H1 (cell line): ENCODE results near the gene ZBTB9. TPM values are rescaled to one million over a fixed set of nuclear protein-coding genes. Genes with fewer than 3 reads are reported as not detected.

Source experiments
- CTCF ChIA-PET: fragments of 300-600 bp; sonication (Branson Sonifier 250); formaldehyde crosslinking; loops from one replicate; lab custom pipeline; 2021; ENCODE audit not compliant: partially characterized antibody; lab: Charles Lee
- POLR2A ChIA-PET: fragments of 300-600 bp; sonication (Branson Sonifier 250); formaldehyde crosslinking; loops from one replicate; lab custom pipeline; 2021; ENCODE audit warnings: inconsistent platforms; ENCODE audit not compliant: partially characterized antibody; lab: Charles Lee
- DNase-seq, 2 experiments: peaks; one replicate each; pipeline versions ENCODE4 v3.0.0 to v3.0.0-alpha.2; 2010 to 2022; ENCODE audit warnings: low spot score in 2 of 2, low read depth in 1 of 2, mixed read lengths in 1 of 2
- FAIRE-seq: peaks from 2 replicates; lab custom pipeline; 2011; peaks lifted over from hg19 to GRCh38; lab: Jason Lieb, UNC
- H2AFZ ChIP-seq: 2 replicates; pipeline ENCODE4 v1.8.1; 2012; ENCODE audit warnings: low read length, inconsistent platforms
- H2AK5ac ChIP-seq: 2 replicates; pipeline ENCODE4 v1.6.1; 2013; ENCODE audit warnings: low read depth, low read length
- H2BK120ac ChIP-seq: replicated peaks from 2 replicates; pipeline ENCODE3; 2013; ENCODE audit warnings: low read depth, low read length, inconsistent platforms
- H2BK12ac ChIP-seq: 2 replicates; pipeline ENCODE4 v1.6.1; 2013; ENCODE audit warnings: low read depth, low read length
- H2BK15ac ChIP-seq: 2 replicates; pipeline ENCODE4 v1.6.1; 2013; ENCODE audit warnings: low read length
- H2BK20ac ChIP-seq: 2 replicates; pipeline ENCODE4 v1.6.1; 2013; ENCODE audit warnings: low read length
- H2BK5ac ChIP-seq: 2 replicates; pipeline ENCODE4 v1.6.1; 2013; ENCODE audit warnings: low read depth, low read length
- H3K14ac ChIP-seq: 2 replicates; pipeline ENCODE4 v1.6.1; 2013; ENCODE audit warnings: inconsistent platforms; ENCODE audit not compliant: insufficient read length
- H3K18ac ChIP-seq: 2 replicates; pipeline ENCODE4 v1.6.1; 2013; ENCODE audit warnings: low read length; ENCODE audit errors: extremely low read depth
- H3K23ac ChIP-seq: 2 replicates; pipeline ENCODE4 v1.6.1; 2013; ENCODE audit warnings: inconsistent platforms; ENCODE audit not compliant: insufficient read length
- H3K23me2 ChIP-seq: 2 replicates; pipeline ENCODE4 v1.6.1; 2013; ENCODE audit warnings: low read depth, low read length
- H3K27ac ChIP-seq: 2 replicates; pipeline ENCODE4 v1.6.1; 2011; ENCODE audit warnings: low read depth, low read length, inconsistent platforms
- H3K27me3 ChIP-seq, 4 experiments: replicated peaks in 1 of 4; 1 replicate in 1 of 4; 2 replicates in 3 of 4; pipeline versions ENCODE4 v1.6.1 to v1.8.1; 2011 to 2013; ENCODE audit warnings: low read length in 3 of 4, mild to moderate bottlenecking in 3 of 4, inconsistent platforms in 2 of 4, mixed read lengths in 2 of 4, moderate library complexity in 1 of 4; ENCODE audit not compliant: control insufficient read depth in 3 of 4, insufficient read depth in 3 of 4; ENCODE audit errors: extremely low read depth in 1 of 4
- H3K36me3 ChIP-seq, 4 experiments: 2 replicates each; pipeline versions ENCODE4 v1.6.1 to v1.8.1; 2011 to 2013; ENCODE audit warnings: mild to moderate bottlenecking in 4 of 4, low read length in 3 of 4, moderate library complexity in 2 of 4, control low read depth in 1 of 4, inconsistent platforms in 1 of 4; ENCODE audit not compliant: insufficient read depth in 4 of 4, control insufficient read depth in 2 of 4
- H3K4ac ChIP-seq: replicated peaks from 2 replicates; pipeline ENCODE3; 2013; ENCODE audit warnings: low read length, low read depth, mixed read lengths, inconsistent platforms; ENCODE audit not compliant: insufficient read length
- H3K4me1 ChIP-seq, 4 experiments: replicated peaks in 1 of 4; 1 replicate in 1 of 4; 2 replicates in 3 of 4; pipeline versions ENCODE4 v1.6.1 to v1.8.1; 2011 to 2013; ENCODE audit warnings: low read length in 3 of 4, inconsistent platforms in 2 of 4, mixed read lengths in 1 of 4; ENCODE audit not compliant: insufficient read depth in 4 of 4, control insufficient read depth in 3 of 4
- H3K4me2 ChIP-seq, 2 experiments: 2 replicates each; pipeline versions ENCODE4 v1.6.1 to v1.8.1; 2011 to 2013; ENCODE audit warnings: low read depth in 2 of 2, low read length in 2 of 2, control low read depth in 1 of 2, inconsistent platforms in 1 of 2, mild to moderate bottlenecking in 1 of 2; ENCODE audit not compliant: insufficient read depth in 1 of 2
- H3K4me3 ChIP-seq, 4 experiments: fragments of 200-600, 300-600 bp in 1 of 4; sonication (generic), shearing (Covaris generic), sonication (Bioruptor Twin) in 1 of 4; 2 replicates each; pipeline versions ENCODE4 v1.5.1 to v1.8.1; 2011 to 2016; ENCODE audit warnings: low read length in 4 of 4, low read depth in 3 of 4, control low read depth in 2 of 4, inconsistent platforms in 2 of 4, mild to moderate bottlenecking in 2 of 4, mixed read lengths in 1 of 4, moderate library complexity in 1 of 4; ENCODE audit not compliant: insufficient read depth in 2 of 4; ENCODE audit errors: extremely low read depth in 1 of 4
- H3K56ac ChIP-seq: replicated peaks from 2 replicates; pipeline ENCODE3; 2013; ENCODE audit warnings: low read depth, mild to moderate bottlenecking, mixed read lengths, low read length, inconsistent platforms; ENCODE audit not compliant: insufficient read length
- H3K79me1 ChIP-seq: 2 replicates; pipeline ENCODE4 v1.6.1; 2013; ENCODE audit warnings: low read depth, low read length, control low read depth
- H3K79me2 ChIP-seq, 2 experiments: 2 replicates each; pipeline versions ENCODE4 v1.6.1 to v1.8.1; 2012 to 2013; ENCODE audit warnings: low read length in 2 of 2, mild to moderate bottlenecking in 2 of 2, inconsistent platforms in 1 of 2; ENCODE audit not compliant: insufficient read depth in 2 of 2, control insufficient read depth in 1 of 2
- H3K9ac ChIP-seq, 4 experiments: replicated peaks in 1 of 4; 1 replicate in 1 of 4; 2 replicates in 3 of 4; pipeline versions ENCODE4 v1.6.1 to v1.8.1; 2011 to 2013; ENCODE audit warnings: low read depth in 3 of 4, low read length in 3 of 4, control low read depth in 2 of 4, mild to moderate bottlenecking in 2 of 4, moderate library complexity in 2 of 4, inconsistent platforms in 1 of 4; ENCODE audit errors: extremely low read depth in 1 of 4
- H3K9me3 ChIP-seq, 2 experiments: 2 replicates each; pipeline versions ENCODE4 v1.6.1 to v1.8.1; 2012 to 2013; ENCODE audit warnings: mild to moderate bottlenecking in 2 of 2, moderate library complexity in 2 of 2, control low read depth in 1 of 2, inconsistent platforms in 1 of 2, low read depth in 1 of 2, low read length in 1 of 2, mixed read lengths in 1 of 2; ENCODE audit not compliant: insufficient read depth in 2 of 2
- H4K20me1 ChIP-seq, 2 experiments: replicated peaks in 1 of 2; 2 replicates each; pipeline versions ENCODE3 to v1.8.1; 2011 to 2013; ENCODE audit warnings: inconsistent platforms in 2 of 2, low read length in 2 of 2, mild to moderate bottlenecking in 1 of 2; ENCODE audit not compliant: insufficient read depth in 2 of 2, control insufficient read depth in 1 of 2
- H4K5ac ChIP-seq: 2 replicates; pipeline ENCODE4 v1.6.1; 2013; ENCODE audit warnings: low read length, low read depth, mixed read lengths, inconsistent platforms; ENCODE audit not compliant: insufficient read length
- H4K8ac ChIP-seq: 2 replicates; pipeline ENCODE4 v1.8.0; 2013; ENCODE audit warnings: mild to moderate bottlenecking, moderate library complexity, low read length, inconsistent platforms; ENCODE audit not compliant: insufficient read depth; ENCODE audit errors: extremely low read depth
- H4K91ac ChIP-seq: replicated peaks from 2 replicates; pipeline ENCODE3; 2013; ENCODE audit warnings: low read length, mixed read lengths, inconsistent platforms; ENCODE audit not compliant: insufficient read length
- BCL11A ChIP-seq, 2 experiments: IDR thresholded peaks; one replicate each; pipeline ENCODE4 v1.6.1; 2011; ENCODE audit warnings: low read depth in 2 of 2, low read length in 2 of 2, mild to moderate bottlenecking in 2 of 2
- RAD21 ChIP-seq, 2 experiments: IDR thresholded peaks in 1 of 2; conservative IDR thresholded peaks in 1 of 2; 2 replicates each; pipeline ENCODE4 v1.6.1; 2011; ENCODE audit warnings: low read depth in 2 of 2, low read length in 2 of 2, improper control_type of control experiment in 1 of 2, inconsistent platforms in 1 of 2, mild to moderate bottlenecking in 1 of 2, moderate library complexity in 1 of 2
- USF2 ChIP-seq: IDR thresholded peaks from 2 replicates; pipeline ENCODE4 v1.6.1; 2011; ENCODE audit warnings: low read length, improper control_type of control experiment
- WGBS, 2 experiments: shearing (Covaris generic) in 1 of 2; methylation state at CpG; one replicate each; pipeline versions ENCODE4 v1.1.6 to v1.1.7; 2013 to 2015; ENCODE audit warnings: low lambda C conversion rate in 2 of 2, mixed read lengths in 2 of 2, inconsistent platforms in 1 of 2, low coverage in 1 of 2, missing lambda C conversion rate in 1 of 2; ENCODE audit not compliant: insufficient replicate concordance in 2 of 2, insufficient coverage in 1 of 2, insufficient read length in 1 of 2; ENCODE audit errors: extremely low coverage in 1 of 2, missing lambda C conversion rate in 1 of 2; 5-methylcytosine and 5-hydroxymethylcytosine counted together
- polyA plus RNA-seq, 7 experiments: library from polyadenylated mRNA; depleted of rRNA in 3 of 7; stranded (reverse) in 5 of 7; unstranded in 2 of 7; fragments of >200 nt in 5 of 7; fragments of 200-250 nt in 2 of 7; gene quantifications; 1 replicate in 5 of 7; 2 replicates in 1 of 7; 4 replicates in 1 of 7; pipeline versions ENCODE4 v1.2.1 to v1.2.3, GENCODE V29; 2011 to 2013; ENCODE audit warnings: missing spikeins in 2 of 7, mixed read lengths in 2 of 7
- total RNA-seq: library from RNA; stranded (reverse); fragmentation: NEBNext Ultra II Directional; extraction: Animal tissue kit (Norgen Biotek cat#: 25700); gene quantifications from 2 replicates; pipeline ENCODE4 v1.2.1, GENCODE V29; 2021

Gene ZBTB9
- total and polyA plus RNA-seq, 2 of the 8 experiments (the other 6 are each of a cell fraction or from before 2014, with no cell fraction given), result 16.9 to 20.2 TPM

- H3K18ac ChIP-seq, result no peak overlapping the region
- TF ChIP-seq BCL11A (IDR thresholded peaks at IDR 0.05; ENCODE audit: low read depth in 2 of 2, low read length in 2 of 2) (no peak), RAD21 (IDR thresholded peaks at IDR 0.05 in 1 of 2, conservative IDR thresholded peaks at IDR 0.05 in 1 of 2; ENCODE audit: low read depth in 2 of 2, low read length in 2 of 2) (peak in 1 of 2 experiments; percentile 24; a peak in 1 of 4 replicates), USF2 (no peak)
- TF ChIP-seq, all 59 proteins: peak for 1
- Histone ChIP-seq H2AFZ (peak overlapping the region; percentile 22; the same call in 1 of the 2 replicates), H2BK20ac (0 out of 2 replicates have a peak overlapping the region, but pooled peaks have one; percentile 3), H3K9me3 (no peaks in the 10 kb centered on the region; a peak in 1 of 4 replicates), H3K4me1 (peaks cover 0 to 3% (median 1%) of the 10 kb centered on the region in 4 experiments; a peak in 2 of 7 replicates), H4K20me1 (no peaks in the 10 kb centered on the region), H3K23me2 (no peaks in the 10 kb centered on the region; the same call in 1 of the 2 replicates), H3K27me3 (no peaks in the 10 kb centered on the region), H3K9ac (no peak overlapping the region), H2BK120ac (no peak overlapping the region), H3K79me1 (no peaks in the 10 kb centered on the region), H2BK12ac (peak overlapping the region; percentile 53; the same call in 1 of the 2 replicates), H3K23ac (no peak overlapping the region), H2BK5ac (no peak overlapping the region), H3K4ac (no peak overlapping the region), H3K27ac (no peak overlapping the region), H3K79me2 (no peaks in the 10 kb centered on the region), H2AK5ac (no peak overlapping the region), H2BK15ac (peak overlapping the region; percentile 90; the same call in 1 of the 2 replicates), H4K5ac (no peak overlapping the region), H3K4me2 (no peak overlapping the region), H3K4me3 (no peak overlapping the region), H4K8ac (no peak overlapping the region), H3K36me3 (no peaks in the 10 kb centered on the region), H3K14ac (no peak overlapping the region), H3K56ac (no peak overlapping the region), H4K91ac (peak overlapping the region; percentile 76)
- WGBS, 2 experiments, result 79% methylated on average over 6 of the region's 6 CpGs; no CpG with 5 or more reads in 1 of the 2 experiments
- ChIA-PET POLR2A (interaction anchor here (0.6 to 2.0 kb wide), 6 partner anchors 32 to 57 kb away, joined by 3 to 6 read pairs (median 4); partner anchors contain the start of gene ZBTB9), CTCF (interaction anchor here (0.6 to 2.0 kb wide), 16 partner anchors 10 to 1274 kb away, joined by 3 to 13 read pairs (median 4); no protein-coding TSS in a partner anchor)
- FAIRE-seq (no peak), DNase-seq (no peak)
Observed at GRCh38 chr6:33490621-33491020, 36.2 kb downstream of the ZBTB9 start.
